HG02610 (cell line): ENCODE measurements around the gene ST8SIA4.

Source experiments
- ATAC-seq: cut with Tn5 transposase; IDR thresholded peaks from one replicate; pipeline ENCODE4 v1.9.1; 2021; ENCODE audit warnings: mild to moderate bottlenecking, moderate library complexity; ENCODE audit not compliant: unreplicated experiment

ST8SIA4 gene, protein sequence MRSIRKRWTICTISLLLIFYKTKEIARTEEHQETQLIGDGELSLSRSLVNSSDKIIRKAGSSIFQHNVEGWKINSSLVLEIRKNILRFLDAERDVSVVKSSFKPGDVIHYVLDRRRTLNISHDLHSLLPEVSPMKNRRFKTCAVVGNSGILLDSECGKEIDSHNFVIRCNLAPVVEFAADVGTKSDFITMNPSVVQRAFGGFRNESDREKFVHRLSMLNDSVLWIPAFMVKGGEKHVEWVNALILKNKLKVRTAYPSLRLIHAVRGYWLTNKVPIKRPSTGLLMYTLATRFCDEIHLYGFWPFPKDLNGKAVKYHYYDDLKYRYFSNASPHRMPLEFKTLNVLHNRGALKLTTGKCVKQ

DNA sequence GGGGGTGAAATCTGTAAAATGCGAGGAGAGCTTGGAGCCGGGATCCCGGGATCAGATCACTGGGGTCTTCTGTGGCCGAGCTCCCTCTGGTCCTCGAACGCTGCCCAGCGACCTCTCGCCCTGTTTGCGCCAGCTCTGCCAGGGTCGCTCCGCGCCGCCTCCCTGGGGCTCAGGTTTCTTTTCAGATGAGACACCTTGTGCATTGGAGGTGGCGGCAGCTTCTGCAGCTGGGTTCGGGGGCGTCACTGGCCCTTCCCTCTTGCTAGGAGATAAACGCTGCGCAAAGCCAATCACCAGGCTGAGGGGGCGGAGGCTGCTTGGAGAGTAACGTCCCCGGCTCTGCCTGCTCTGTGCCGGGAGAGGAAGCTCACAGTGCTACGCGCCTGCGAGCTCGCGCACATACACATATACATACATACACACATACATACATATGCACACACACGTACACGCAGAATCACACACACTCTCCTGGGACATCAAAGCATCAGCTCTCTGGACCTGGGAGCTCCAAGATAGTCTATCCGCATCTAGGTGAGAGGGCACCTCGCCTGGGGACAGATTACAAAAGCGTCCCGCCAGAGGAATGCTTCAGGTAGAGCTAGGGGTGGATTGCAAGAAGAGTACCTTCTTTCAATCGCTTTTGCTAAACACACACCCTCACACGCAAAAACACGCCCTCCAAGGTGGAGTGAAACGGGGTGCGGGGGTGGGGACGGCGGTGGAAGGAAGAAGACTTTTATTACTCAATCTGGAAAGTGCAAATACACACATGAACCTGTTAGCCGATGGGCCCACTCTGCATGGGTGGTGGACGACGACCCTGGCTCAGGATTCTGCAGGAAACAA is at the start of gene ST8SIA4:
Gene ST8SIA4 (minus strand): TSS at position 244 of the 849 bp plus-strand sequence. CDS start 327 bp downstream, outside the sequence.
- peak; percentile 73 for ATAC-seq

DNA sequence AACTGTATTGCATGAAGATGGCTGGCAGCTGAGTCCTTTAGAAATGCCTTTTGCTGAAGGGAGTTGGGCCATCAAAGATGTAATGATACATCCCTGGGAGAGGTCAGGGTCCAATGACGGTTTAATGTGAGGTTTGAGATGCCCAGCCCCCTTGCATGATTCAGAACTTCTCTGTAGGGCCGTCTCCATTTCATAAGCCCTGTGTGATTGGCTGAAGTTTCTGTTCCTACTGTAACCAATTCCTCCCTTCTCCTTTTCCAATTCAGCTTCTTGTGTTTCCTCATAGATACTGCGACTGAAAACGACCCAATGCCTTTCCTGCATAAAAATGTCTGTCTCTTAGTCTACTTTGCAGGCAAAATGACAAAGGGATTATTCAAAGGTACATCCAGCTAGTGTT is 47.9 kb upstream of the ST8SIA4 start:
- ATAC-seq: no peak

DNA sequence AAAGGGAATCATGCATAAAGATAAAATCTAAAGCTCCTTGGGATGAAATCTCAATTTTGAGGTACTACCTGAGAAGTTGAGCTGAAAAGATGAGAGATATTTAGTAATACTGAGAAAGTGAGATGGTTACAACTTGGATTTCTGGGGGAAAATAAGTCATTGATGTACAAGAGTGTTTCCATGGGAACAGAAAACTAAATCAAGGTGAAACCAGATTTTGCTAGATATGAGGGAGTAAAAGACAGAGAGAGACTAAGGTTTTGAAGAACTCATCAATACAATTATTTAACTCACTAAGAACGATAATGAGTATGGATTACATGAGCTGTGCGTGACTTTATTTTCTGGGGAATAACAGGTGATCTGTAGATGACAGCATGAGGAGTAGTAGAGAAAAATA is 10.2 kb upstream of the ST8SIA4 start:
- ATAC-seq: peak; percentile 51

DNA sequence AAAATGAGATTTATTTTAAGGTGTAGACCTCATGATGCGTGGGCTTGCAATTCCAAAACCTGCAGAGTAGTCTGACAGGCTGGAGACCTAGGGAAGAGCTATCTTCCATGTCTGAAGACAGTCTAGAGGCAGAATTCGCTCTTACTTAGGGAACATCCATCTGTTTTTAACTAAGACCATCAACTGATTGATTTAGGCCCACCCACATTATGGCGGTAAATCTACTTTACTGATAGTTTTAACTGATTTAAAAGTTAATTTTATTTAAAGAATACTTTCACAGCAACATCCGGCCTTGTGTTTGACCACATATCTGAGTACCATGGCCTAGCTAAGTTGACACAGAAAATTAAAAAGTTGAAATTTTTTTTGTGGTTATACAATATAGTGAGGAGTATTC is 6.0 kb upstream of the ST8SIA4 start:
- no peak for ATAC-seq

DNA sequence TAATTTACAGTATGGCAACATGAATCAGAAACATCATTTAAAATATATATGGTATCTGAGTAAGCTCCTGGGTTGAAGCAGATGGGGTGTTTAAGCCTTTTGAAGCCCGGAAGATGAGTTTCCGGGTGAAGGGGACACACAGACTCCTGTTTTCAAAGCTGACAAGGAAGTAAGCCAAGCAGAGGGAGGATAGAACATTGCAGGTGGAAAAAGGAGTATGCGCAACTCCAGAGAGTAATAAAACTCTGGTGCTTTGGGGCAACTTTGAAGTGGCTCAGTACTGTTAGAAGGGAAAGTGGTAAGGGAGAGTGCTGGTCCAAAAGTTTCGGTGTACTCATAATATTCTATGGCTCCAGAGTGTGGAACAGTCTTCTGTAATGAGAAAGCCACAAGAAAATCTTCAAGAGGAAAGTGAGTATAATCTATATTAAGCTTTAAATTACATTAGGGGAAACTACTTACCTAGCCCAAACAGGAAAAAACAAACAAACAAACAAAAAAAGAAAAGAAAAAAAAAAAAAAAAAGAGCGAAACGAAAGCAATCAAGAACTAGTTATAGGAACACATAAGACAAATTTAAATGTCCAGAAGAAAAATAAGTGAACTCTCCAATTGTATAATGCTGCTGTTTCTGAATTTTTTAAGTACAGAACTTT is 2.3 kb upstream of the ST8SIA4 start:
- no peak for ATAC-seq

DNA sequence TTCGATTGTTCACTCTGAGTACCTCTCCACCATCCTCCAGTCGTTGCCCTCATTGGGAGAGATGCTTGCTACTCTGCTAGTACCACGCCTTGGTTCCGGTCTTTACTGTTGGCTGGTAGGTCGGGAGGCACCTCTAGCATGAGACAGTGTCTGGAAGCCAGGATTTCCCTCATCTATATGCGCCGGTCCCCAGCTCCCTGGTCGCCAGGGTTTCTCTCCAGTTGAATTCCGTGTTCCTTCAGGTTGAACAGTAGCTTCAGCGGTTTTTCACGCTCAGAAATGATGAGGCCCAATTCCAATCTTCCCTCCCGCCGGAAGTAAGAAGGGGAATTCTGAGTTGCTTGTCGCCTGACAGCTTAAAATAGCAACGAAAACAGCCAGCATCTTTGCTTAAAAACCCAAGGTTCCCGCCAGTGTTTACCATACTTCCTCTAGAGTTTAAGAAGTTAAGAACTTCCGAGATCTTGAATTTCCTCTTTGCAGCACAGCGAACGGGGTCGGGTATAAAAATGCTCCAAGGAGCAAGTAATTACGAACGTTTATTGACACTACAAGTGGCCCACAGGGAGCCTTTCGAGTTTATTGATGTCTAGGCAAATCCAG is 1.3 kb upstream of the ST8SIA4 start:
- peak; percentile 21 for ATAC-seq

DNA sequence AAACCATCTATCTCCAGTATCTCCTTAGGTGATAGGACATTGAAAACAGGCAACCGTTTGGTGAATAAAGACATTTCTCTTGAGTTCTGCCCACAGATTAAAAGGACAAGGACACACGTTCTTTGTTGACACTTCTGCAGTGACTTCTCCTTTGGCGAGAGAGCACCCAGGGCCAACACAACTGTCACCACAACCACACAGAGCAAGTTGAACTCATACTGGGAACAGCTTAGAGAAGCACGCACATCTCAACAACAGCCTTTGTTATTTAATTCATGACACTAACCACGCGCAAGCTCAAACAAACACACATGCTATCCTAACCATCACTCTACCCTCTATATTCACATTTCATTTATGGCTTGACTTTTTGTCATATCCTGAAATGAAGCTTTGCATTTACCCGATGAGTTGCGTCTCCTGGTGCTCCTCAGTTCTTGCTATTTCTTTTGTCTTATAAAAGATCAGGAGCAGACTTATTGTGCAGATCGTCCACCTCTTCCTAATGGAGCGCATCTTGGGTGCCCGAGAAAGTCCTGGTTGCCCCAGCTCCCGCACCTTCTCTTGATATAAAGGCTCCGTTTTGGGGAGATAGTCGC is 543 bp downstream of the ST8SIA4 start:
- no peak for ATAC-seq

DNA sequence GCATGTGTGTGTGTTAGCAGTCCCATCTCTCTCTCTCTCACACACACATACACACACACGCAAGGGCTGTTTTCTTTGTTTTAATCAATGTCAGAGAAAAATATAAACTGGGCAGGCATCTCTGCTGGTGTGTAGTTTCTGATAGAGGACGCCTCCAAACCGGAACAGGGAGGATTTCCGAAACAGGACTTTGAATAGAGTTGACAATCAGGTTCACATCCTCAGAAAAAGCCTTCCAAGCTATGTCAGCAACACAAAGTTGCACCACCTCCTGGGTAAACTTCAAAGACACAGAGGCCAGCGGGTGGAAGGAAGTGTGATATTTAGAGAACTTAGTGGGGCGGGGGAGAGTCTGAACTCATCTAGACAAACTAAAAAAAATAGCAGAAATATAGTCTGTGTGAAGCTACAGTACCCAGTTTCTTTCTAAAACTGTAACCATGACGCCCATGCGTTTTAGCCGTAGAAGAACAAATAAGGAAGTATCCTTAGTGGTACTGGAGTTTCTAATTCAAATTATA is 1.2 kb downstream of the ST8SIA4 start:
- peak; percentile 12 for ATAC-seq

DNA sequence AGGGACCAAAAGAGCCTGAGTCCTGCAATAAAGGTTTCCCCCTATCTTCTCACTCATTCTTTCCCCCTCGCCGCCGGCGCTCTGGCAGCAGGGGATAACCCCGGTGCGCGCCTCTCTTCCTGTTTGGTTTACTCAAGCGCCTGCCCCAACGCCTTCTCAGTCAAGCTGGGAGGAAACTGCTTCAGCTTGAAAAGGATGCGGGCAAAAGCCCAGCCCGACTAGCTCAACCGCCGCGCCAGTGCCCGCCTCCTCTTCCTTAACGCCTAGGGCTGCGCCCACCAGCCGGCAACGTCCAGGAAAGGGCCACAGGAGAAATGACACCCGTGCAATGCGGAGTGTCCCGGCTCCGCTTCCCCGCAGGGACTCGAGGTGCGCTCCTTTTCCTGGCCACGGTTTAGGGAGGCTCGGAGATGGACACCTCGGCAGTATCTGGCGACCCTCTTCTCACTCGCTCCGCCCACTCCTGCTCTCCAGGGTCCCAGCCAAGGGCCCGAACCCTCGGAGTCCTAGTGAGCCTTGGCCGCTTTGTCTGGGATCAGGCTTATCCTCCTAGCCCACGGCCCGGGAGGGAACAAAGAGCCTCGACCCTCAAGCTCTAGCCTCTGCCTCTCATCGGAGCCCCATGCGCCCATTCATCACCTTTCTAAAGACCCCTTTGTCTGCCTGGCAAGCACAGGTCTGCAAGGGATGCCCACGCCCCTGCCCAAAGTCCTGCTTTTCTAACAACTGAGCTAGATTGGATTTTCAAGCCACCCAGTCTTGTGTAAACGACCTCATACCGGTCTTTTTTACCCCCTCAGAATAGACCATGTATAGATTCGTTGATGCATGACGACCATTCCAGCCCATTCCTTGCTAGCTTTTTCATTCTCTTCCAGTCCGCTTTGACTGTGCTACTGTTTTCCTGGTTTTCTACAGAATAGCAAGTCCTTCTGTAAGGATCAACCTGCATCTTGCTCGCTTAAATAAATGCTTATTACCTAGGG is 2.0 kb downstream of the ST8SIA4 start:
- peak; percentile 36 for ATAC-seq

DNA sequence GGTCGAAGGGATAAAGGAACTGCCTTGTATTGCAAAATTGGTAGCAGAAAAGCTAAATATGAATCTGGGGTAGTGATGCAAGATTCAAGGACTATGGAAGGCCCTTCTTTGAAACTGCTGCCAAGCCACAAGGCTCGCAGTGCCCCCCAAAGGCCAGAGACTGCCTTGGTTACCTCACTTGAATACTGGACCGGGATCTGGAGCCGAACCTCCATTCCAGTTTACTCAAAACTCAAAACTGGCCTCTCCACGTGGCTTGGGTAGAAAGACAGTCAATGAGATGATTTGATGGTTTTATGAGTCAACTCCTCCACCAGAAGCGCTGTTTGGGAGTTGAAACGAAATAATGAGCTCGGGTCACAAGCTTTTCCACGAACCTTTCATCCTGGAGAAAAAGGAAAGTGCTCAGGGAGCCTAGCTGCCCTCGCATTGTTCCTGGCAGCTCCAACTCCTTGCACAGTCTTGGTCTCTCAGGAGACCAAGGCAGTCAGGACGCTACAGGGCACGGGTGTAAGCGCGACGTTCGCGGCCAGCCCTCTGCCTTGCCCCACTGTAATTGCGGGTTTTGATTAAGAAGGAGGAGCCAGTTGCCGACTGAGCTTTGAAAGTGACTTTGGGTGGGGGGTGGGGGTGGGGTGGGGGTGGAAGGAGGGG is 2.8 kb downstream of the ST8SIA4 start:
- peak; percentile 2 for ATAC-seq

DNA sequence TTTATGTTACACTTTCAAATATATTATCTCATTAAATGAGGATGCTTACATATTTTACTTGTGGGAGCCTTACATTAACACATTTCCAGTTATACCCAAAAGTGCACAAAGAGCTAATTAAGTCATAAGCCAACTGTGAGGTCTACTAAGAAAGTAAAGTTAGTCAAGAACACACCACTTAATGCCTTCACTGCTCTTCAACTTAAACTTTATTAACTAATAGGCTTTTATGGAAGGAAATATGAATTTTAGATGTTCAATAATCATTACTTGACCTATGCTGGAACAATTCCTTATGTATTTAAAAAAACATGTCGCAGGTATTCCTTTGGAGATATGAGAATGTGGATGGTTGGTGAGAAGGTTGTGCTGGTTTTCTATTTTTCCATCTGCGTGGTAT is 3.4 kb downstream of the ST8SIA4 start:
- ATAC-seq: no peak

DNA sequence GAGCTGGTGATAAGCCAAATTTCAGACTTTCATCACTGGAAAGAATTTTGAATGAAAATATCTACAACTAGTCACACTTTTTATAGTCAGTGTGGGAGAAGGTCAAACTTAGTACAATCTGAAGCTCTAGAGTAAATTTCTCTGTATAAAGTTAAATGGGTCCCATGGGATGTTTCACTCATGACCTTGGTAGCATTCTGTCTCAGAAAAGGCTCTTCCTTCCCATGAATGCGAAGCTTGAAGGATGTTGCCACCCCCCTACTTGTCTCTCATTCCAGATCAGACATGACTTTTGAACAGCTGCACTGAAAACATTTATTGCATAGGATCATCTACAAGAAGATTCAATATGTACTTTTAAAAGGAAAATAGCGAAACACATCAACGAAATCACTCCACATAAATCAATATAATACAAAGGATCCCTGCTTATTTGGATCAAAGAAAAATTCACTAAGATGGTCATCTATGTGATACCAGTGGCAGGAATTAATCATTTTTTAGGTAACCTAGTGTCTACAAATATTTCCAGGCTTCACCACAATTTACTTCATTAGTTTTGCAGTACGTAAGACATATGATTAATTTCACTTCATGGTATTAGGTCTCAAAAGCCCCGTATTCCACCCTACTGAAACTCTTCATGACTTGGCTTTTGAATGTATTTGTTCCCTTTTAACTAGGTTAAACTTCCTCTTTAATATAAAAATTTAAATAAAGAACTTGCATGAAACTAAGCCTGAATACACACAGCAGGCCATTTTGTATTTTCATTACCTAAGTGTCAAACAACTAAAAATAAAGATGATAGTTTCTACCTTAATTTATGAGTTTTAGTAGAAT is 4.4 kb downstream of the ST8SIA4 start:
- ATAC-seq: no peak

DNA sequence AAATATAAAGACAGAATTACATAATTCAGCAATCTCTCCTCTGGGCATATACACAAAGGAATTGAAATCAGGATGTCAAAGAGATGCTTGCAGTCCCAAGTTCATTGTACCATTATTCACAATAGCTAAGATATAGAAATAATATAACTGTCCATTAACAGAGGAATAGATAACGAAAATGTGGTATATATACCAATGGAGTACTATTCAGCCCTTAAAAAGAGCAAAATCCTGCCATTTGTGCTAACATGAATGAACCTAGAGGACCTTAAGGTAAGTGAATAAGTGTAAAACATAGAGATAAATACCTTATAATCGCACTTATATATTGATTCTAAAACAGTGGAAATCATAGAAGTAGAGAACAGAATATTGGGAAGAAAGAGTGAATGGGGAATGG is 7.0 kb downstream of the ST8SIA4 start:
- ATAC-seq: no peak

DNA sequence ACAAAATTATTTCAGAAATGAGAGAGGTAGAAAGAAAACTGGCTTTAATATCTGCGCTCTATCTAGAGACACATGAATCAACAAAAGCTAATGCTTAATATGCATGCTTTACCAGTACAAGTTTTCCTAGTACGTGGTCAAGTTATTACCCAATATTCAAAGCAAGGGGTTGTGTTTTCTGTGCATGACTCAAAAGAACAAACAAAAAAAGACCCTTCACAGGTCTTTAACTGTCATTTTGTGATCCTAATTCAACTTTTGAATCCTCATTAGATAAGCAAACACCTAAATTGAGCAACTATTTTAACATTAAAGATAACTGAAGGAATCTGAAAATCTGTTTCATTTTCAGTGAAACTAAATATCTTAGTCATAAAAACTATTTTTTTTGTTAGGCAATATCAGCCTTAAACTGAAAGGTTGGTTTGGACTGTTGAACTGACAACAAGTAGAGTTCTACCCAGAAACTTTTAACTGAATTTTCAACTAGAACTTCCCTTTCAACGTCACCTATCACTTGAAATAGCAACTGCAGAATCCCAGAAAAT is 12.5 kb downstream of the ST8SIA4 start:
- ATAC-seq: peak; percentile 89

DNA sequence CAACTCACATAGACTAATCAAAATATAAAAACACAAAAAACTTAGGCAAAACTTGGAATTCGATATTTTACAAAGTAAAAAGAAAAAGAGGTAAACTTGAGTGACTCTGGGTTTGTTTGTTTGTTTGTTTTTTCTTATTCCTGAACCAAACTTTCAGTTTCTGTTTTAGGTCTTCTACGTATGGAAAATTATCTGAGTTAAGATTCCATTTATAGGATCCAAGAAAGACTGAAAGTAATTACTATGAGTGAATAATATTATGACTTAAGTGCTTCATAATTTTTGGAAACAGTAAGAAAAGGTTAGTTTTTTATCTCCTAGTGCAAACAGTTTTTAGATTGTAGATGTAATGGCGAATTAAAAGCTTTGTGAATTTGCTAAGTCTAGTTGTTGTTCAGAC is 13.2 kb downstream of the ST8SIA4 start:
- no peak for ATAC-seq

DNA sequence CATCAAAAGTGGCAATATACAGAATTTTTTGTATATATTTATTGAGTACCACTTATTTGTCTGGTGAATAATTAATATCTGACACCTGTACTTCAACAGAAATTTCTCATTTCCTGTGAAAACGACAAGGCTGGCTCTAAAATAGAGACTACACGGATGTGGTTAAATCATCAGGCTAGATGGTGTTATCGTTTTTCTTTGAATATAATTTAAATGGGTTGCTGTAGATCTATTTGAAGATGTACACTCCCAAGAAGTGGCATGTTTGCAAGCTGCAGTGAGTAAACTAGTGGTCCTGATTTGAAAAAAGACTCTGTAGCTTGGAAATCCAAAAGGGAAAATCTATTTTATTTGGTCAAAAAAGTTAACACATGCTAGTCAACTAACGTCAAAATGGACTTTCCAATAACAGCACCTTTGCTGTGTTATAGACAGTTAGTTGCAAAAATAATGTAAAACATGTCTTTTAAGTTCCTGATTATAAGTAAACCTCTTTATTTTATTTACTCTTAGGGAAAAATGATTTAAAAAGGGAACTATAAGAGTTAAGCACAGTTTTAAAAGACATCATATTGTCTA is 13.8 kb downstream of the ST8SIA4 start:
- peak; percentile 35 for ATAC-seq

DNA sequence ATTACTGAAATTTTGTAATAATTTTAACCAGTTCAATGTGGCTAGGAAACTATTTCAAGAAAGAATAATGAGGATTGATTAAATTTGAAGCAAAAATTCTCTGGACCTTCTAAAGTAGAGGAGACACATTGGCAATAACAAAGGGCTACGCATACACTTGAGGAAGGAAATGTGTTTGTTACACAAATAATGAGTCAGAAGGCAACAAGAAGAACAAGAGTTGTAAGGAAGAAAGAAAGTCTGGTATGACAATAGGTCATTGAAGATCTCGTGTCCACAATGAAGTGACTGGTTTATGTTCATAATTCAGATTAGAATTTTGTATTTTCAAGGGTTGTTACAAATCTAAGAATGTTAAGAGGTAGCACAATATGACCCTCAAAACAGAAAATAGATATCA is 25.8 kb downstream of the ST8SIA4 start:
- ATAC-seq: no peak
